CD4-positive, alpha-beta T cell treated with Interleukin-4 for 4 hours (primary cell): ENCODE results near the gene UNCX.
"Not testable (repeated sequence)": the region's sequence is repeated elsewhere in the genome, so short reads cannot be mapped to it uniquely, and the experiment has no call there.

Experiments
- DNase-seq: peaks from one replicate; pipeline ENCODE4 v3.0.0-alpha.2; 2020

The UNCX gene

DNA sequence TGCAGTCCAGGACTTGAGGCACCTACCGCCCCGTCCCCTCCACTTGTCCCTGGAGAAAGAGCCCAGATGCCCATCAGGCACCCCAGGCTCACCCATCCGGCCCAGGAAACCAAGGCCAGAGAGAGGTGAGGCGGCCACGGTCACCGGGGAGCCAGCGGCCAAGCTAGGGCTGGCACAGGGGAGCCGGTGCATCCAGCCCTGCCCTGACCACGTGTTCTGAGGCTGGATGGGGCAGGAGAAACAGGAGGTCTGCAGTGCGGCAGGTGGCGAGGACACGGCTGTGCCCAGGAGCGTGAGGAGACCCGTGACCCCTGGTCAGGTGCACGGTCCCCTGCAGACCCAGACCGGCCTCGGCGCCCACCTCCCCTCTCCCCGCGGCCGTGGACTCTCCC, 27.6 kb downstream of the UNCX start:
- DNase-seq, result no peak

DNA sequence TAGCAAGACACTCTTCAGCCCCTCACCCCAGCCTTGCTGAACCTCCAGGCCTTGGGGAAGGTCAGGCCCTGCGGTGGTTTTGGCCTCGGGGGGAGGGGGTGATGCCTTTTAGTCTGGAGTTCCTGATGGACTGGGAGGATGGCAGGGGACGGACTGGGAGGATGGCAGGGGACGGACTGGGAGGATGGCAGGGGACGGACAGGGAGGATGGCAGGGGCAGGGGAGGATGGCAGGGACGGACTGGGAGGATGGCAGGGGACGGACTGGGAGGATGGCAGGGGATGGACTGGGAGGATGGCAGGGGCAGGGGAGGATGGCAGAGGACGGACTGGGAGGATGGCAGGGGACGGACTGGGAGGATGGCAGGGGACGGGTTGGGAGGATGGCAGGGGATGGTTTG, 28.4 kb downstream of the UNCX start:
- DNase-seq, result not testable (repeated sequence)

DNA sequence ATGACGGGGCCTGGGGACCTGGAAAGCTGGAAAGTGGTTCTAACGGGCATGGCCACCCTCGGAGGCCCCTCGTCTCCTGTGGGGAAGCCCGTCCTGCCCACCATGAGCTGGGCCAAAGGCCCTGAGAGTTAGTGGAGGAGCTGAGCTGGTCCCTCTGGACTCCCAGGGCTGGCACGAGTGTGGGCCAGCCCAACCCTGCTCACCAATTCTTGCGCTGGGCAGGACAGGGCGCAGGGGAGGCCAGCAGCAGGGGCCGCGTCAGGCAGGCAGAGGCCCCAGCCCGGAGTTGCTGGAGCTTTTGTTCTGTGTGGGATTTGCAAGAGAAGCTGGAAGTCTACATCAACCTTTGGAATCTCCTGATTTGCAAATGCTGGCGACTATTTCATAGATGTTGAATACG, 29.8 kb downstream of the UNCX start:
- DNase-seq, result no peak

DNA sequence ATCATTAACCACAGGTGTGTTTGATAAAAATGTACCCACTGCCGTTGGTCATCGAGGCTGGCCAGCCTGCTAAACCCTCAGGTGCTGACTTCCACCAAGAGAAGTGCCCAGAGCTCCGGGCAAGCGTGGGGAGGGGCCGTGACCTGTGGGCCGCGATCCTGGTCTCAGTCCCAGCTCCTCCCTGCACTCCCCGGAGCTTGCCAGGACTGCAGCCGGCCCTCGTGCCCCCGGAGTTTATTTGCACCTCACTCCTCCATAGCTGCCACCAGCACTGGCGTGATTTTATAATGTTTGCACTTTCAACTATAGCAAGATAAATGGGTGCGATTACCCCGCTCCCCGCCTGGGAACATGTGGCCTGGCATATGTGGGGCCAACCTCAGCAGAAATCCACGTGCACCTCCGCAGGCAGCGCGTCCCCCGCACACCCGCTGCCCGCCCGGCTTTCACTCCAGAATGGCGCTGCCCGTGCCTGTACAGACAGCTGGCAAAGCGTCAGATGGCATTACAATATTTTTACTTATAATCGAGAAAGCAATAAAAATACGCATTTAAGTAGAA, 30.8 kb downstream of the UNCX start:
- no peak for DNase-seq

- no peak for DNase-seq
Observed at GRCh38 chr7:1264345-1265280, 31.9 kb downstream of the UNCX start.

DNA sequence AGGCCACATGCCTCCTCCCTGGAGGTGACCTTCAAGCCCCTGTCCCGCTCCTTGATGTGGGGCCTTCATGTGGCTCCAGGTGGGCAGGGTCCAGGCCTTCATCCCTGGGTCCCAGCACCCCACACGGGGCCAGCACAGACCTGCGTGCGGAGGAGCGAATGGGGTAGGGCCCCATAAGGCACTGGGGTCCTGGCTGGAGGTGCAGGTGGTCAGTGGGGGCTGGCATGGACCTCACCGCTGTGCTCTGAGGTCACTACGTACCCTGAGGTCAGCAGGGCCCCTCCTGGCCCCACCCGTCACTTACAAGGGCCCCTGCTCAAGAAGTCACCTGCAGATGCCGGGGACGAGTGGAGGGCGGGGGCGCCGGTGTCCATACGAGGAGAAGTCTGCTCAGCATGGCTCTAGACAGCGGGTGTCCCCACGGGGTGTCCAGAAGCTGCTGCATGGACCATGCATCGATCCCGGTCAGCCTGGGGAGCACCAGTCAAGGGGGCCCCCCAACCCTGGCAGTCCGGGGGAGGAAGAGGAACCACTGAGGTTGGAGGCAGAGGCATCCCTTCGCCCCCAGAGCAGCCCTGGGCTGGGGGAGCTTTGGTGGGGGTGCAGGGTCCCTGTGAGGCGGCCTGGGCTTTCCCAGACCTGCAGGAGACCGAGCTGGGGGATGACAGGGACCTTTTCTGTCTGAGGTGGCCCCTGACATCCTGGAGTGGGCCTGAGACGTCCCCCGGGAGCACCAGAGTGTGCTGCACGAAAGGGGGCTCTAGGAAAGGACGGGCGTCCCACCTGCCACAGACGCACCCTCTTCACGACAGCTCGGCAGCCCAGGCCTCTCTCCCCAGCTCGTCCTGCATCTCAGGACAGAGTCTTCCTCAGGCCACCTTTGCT, 34.6 kb downstream of the UNCX start:
- no peak for DNase-seq

- DNase-seq, result no peak
Observed at GRCh38 chr7:1268076-1268815, 35.6 kb downstream of the UNCX start.

DNA sequence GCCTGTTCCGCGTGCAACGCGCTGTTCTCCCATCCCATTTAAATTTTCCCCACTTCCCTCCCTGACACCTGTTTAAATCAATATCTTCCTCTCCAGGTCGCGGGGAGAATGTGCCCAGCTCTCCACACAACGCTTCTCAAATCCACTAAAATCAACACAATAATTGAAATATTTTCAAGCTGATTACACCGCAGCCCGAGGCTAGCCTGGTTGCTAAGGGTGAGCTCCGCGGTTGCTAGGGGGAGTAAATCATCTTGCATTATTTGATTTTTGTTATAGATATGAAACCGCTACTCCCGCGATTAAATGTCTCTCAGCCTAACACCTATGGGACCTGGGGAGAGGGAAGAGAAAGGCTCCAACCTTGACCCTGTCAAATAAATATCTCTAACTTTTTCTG, 36.2 kb downstream of the UNCX start:
- no peak for DNase-seq

DNA sequence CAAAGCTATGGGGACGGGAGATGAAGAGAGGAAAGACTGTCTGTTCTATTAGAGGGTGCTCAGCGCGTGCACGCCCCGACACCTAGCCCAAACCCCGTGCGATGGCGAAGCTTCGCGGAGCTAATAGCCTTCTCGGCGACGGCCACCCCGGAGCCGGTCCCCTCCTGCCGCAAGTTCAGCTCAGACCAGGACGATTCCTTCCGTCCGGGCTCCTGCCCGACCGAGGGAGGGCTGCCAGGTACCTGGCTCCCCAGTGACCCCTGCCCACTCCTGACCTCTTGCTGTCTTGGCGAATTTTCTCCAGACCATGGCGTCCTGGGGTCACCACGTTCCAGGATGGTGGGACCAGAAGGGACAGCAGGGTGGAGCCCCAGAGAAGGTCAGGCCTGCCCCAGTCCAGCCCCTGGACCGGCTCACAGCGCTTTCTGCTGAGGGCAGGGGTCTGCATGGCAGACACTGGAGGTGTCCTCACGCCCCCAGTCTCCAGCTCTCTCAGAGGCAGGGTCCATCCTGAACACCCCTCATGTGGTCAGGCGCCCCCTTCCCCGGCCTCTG, 36.7 kb downstream of the UNCX start:
- DNase-seq, result no peak

GRCh38 chr7:1270181-1270580, 37.5 kb downstream of the UNCX start:
- no peak for DNase-seq

GRCh38 chr7:1271046-1271445, 38.4 kb downstream of the UNCX start:
- no peak for DNase-seq

DNA sequence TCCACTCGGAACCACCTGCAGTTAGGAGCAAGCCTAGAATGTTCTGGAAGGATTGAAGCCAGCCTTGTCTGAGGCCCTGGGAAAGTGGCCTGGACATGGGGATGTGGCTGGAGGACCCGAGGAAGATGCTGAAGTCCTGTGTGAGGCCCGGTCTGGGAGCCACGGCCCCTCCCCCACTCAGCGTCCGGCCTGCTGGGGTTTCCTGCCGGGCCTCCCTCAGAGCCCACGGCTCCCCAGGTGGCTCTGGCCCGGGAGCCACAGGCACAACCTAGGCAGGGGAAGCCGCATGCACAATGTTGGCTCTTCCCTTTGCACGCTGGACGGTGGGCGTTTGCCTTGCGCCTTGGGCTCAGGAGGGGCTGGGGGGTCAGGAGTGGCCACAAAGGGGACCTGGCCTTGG, 39.0 kb downstream of the UNCX start:
- DNase-seq, result no peak

- DNase-seq, result not testable (repeated sequence)
Observed at GRCh38 chr7:1272136-1272535, 39.5 kb downstream of the UNCX start.

GRCh38 chr7:1274121-1274875, 41.6 kb downstream of the UNCX start:
- no peak for DNase-seq

- no peak for DNase-seq
Observed at GRCh38 chr7:1274876-1275375, 42.3 kb downstream of the UNCX start.

- DNase-seq, result no peak
Observed at GRCh38 chr7:1275451-1276381, 43.0 kb downstream of the UNCX start.

- no peak for DNase-seq
Observed at GRCh38 chr7:1276626-1277175, 44.0 kb downstream of the UNCX start.

DNA sequence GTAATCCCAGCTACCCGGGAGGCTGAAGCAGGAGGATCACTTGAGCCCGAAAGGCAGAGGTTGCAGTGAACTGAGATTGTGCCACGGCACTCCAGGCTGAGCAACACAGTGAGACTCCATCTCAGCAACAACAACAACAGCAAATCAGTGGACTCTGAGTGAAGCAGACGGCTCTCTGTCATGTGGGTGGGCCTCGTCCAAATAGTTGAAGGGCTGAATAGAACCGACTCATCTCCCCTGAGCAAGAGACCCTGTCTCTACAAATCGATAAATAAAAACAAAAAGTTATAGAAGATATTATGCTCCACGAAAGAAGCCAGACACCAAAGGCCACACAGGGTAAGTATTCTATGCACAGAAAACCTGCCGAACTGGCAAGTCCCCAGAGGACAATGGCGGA, 45.9 kb downstream of the UNCX start:
- DNase-seq, result no peak

- no peak for DNase-seq
Observed at GRCh38 chr7:1279041-1279440, 46.4 kb downstream of the UNCX start.

DNA sequence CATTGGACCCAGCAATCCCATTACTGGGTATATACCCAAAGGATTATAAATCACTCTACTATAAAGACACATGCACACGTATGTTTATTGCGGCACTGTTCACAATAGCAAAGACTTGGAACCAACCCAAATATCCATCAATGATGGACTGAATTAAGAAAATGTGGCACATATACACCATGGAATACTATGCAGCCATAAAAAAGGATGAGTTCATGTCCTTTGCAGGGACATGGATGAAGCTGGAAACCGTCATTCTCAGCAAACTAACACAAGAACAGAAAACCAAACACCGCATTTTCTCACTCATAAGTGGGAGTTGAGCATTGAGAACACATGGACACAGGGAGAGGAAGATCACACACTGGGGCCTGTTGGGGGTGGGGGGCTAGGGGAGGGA, 47.2 kb downstream of the UNCX start:
- not testable (repeated sequence) for DNase-seq
